ENCODE data around the gene APP.

GRCh38 chr21:26077521-26077920, 93.0 kb downstream of the APP start:
- TF ChIP-seq CTCF (IDR thresholded peaks at IDR 0.05; ENCODE audit: low read length) (no peak), EZH2 (IDR thresholded peaks at IDR 0.05; ENCODE audit: borderline replicate concordance, low read length) (no peak)
